ENCODE data around the gene EHBP1.

Gene EHBP1

DNA sequence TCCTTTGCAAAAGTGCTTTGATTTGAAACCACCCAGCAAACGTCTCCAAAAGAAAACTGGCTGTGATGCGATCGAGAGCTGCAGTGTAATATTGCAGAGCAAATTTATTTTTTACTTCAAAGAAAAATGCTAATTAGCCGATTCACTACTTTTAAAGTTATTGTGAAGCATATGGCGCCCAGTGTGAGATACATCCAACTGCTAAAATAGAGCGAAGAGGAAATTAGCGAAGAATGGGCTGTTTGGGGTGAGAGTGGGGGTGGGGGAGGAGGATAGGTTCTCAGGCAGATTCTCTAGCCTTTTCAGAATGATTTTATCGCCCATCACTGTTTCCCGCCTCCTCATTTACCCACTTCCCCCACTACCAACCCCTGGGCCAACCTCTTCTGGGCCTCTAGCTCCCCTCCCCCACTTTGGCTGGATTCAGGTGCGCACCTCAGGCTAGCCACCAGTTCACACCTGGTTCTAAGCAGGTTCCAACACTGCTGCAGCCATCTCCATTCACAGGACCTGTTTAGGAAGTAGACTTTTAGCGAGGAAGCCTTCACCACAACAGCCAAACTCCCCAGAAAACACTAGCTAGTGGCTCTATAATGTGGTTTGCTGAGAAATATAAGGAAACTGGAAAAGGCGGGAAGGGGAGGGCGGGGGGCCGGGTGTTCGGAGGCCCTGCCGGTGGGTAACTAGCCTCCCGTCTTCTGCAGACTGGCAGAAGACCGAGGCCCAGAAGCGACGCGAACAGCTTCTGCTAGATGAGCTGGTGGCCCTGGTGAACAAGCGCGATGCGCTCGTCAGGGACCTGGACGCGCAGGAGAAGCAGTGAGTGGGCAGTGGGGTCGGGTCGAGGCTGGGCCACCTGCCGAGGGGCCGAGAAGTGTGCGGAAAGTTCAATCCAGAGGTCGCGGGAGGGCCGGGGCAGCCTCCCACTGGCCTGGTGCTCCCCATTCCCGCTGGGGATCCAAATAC, 339.1 kb downstream of the EHBP1 start:
- Histone ChIP-seq H2BK5ac (ENCODE audit: low read depth, low read length, poor library complexity) (no peak overlapping the region), H3K79me2 (ENCODE audit: control insufficient read depth, insufficient read depth, low read length, poor library complexity) (no peaks in the 10 kb centered on the region), H4K91ac (ENCODE audit: low read depth, low read length) (no peak overlapping the region), H3K9ac (ENCODE audit: low read length) (no peak overlapping the region), H4K12ac (ENCODE audit: low read depth, low read length) (no peak overlapping the region), H3K36me3 (ENCODE audit: control insufficient read depth in 1 of 2, insufficient read depth in 2 of 2, low read length in 2 of 2) (peaks cover 0 to 4% of the 10 kb centered on the region in 2 experiments), H3K27ac (ENCODE audit: low read depth, low read length) (no peak overlapping the region), H3K9me3 (ENCODE audit: insufficient read depth, low read depth, low read length) (no peaks in the 10 kb centered on the region), H3K4me3 (ENCODE audit: low read depth, low read length) (no peak overlapping the region), H3K18ac (ENCODE audit: low read length) (no peak overlapping the region), H3K27me3 (ENCODE audit: insufficient read depth, low read length) (peaks cover 37% of the 10 kb centered on the region), H2AK5ac (ENCODE audit: low read length) (no peak overlapping the region), H3K4me1 (ENCODE audit: control insufficient read depth in 1 of 2, insufficient read depth in 2 of 2, low read length in 2 of 2) (peaks cover 17 to 25% of the 10 kb centered on the region in 2 experiments), H3K4ac (ENCODE audit: low read depth, low read length) (no peak overlapping the region), H2BK12ac (ENCODE audit: low read length) (no peak overlapping the region), H3K14ac (ENCODE audit: low read length) (no peak overlapping the region), H2AFZ (ENCODE audit: insufficient read depth, low read length, poor library complexity) (no peak overlapping the region), H3K23ac (ENCODE audit: low read length) (no peak overlapping the region), H3K4me2 (ENCODE audit: low read length) (no peak overlapping the region), H4K8ac (ENCODE audit: low read depth, low read length) (no peak overlapping the region), H2BK120ac (ENCODE audit: insufficient read depth, low read length, poor library complexity) (no peak overlapping the region), H3K79me1 (ENCODE audit: low read length) (no peaks in the 10 kb centered on the region)
- no peak for DNase-seq
- WGBS (ENCODE audit: extremely low coverage, insufficient coverage, insufficient read length) = no CpG with 5 or more reads among the region's 36 CpGs

DNA sequence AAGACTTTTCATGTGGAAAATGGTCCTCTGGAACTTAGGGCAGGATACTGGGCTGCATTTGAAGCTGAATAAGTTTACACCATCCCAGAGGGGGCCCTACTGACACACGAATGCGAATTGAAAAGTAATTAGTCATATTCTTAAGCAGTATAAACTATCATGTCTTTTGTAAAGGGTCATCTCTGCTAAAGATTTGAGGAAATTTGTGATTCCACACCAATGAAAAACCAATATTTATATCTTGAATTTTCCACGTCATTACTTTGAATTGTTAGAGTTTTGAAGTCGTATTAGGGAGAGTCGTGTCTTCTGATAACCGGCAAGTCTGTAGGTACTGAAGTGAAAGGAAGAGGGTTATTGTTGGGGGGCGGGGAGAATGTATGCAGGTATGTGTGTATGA, 341.0 kb downstream of the EHBP1 start:
- Histone ChIP-seq H2BK12ac (ENCODE audit: low read length) (no peak overlapping the region), H3K18ac (ENCODE audit: low read length) (no peak overlapping the region), H2BK120ac (ENCODE audit: insufficient read depth, low read length, poor library complexity) (no peak overlapping the region), H3K9me3 (ENCODE audit: insufficient read depth, low read depth, low read length) (no peaks in the 10 kb centered on the region), H4K8ac (ENCODE audit: low read depth, low read length) (no peak overlapping the region), H3K4me3 (ENCODE audit: low read depth, low read length) (no peak overlapping the region), H2BK5ac (ENCODE audit: low read depth, low read length, poor library complexity) (no peak overlapping the region), H3K79me2 (ENCODE audit: control insufficient read depth, insufficient read depth, low read length, poor library complexity) (no peaks in the 10 kb centered on the region), H2AK5ac (ENCODE audit: low read length) (no peak overlapping the region), H3K14ac (ENCODE audit: low read length) (no peak overlapping the region), H2AFZ (ENCODE audit: insufficient read depth, low read length, poor library complexity) (no peak overlapping the region), H3K23ac (ENCODE audit: low read length) (no peak overlapping the region), H3K4me2 (ENCODE audit: low read length) (no peak overlapping the region), H3K27me3 (ENCODE audit: insufficient read depth, low read length) (peaks cover 52% of the 10 kb centered on the region), H3K36me3 (ENCODE audit: control insufficient read depth in 1 of 2, insufficient read depth in 2 of 2, low read length in 2 of 2) (peaks cover 0 to 4% of the 10 kb centered on the region in 2 experiments), H4K12ac (ENCODE audit: low read depth, low read length) (no peak overlapping the region), H3K4me1 (ENCODE audit: control insufficient read depth in 1 of 2, insufficient read depth in 2 of 2, low read length in 2 of 2) (peaks cover 25 to 31% of the 10 kb centered on the region in 2 experiments), H3K79me1 (ENCODE audit: low read length) (no peaks in the 10 kb centered on the region), H3K27ac (ENCODE audit: low read depth, low read length) (no peak overlapping the region), H3K9ac (ENCODE audit: low read length) (no peak overlapping the region), H4K91ac (ENCODE audit: low read depth, low read length) (no peak overlapping the region), H3K4ac (ENCODE audit: low read depth, low read length) (no peak overlapping the region)
- WGBS (ENCODE audit: extremely low coverage, insufficient coverage, insufficient read length) = no CpG with 5 or more reads among the region's 7 CpGs
- no peak for DNase-seq

DNA sequence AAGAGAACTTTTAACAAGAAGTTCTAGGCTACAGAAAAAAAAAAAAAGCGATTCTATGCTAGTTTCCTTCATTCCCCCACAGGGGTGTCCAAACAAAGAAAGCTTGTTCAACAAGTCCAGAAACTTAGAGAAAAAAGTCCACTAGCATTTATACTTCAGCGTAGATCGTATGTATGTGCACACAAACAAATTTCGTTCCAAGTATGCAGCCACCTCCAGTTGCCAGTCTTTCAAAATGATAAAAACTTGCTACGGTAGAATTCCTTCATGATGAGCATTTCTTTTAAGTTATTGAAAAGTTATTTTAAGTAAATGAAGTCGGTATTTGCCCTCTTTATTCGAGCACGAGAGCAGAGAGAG, 341.4 kb downstream of the EHBP1 start:
- H3K9me3 ChIP-seq (ENCODE audit: insufficient read depth, low read depth, low read length) = no peaks in the 10 kb centered on the region
- no peak overlapping the region for H3K23ac ChIP-seq (ENCODE audit: low read length)
- no peak overlapping the region for H3K4ac ChIP-seq (ENCODE audit: low read depth, low read length)
- H3K36me3 ChIP-seq (ENCODE audit: control insufficient read depth in 1 of 2, insufficient read depth in 2 of 2, low read length in 2 of 2) = peaks cover 0 to 4% of the 10 kb centered on the region in 2 experiments
- H3K9ac ChIP-seq (ENCODE audit: low read length) = no peak overlapping the region
- no peak overlapping the region for H3K4me3 ChIP-seq (ENCODE audit: low read depth, low read length)
- peaks cover 25 to 31% of the 10 kb centered on the region in 2 experiments for H3K4me1 ChIP-seq (ENCODE audit: control insufficient read depth in 1 of 2, insufficient read depth in 2 of 2, low read length in 2 of 2)
- no peaks in the 10 kb centered on the region for H3K79me2 ChIP-seq (ENCODE audit: control insufficient read depth, insufficient read depth, low read length, poor library complexity)
- H3K27me3 ChIP-seq (ENCODE audit: insufficient read depth, low read length) = peaks cover 56% of the 10 kb centered on the region
- no peak overlapping the region for H2BK120ac ChIP-seq (ENCODE audit: insufficient read depth, low read length, poor library complexity)
- WGBS (ENCODE audit: extremely low coverage, insufficient coverage, insufficient read length) = no CpG with 5 or more reads among the region's 8 CpGs
- no peaks in the 10 kb centered on the region for H3K79me1 ChIP-seq (ENCODE audit: low read length)
- H2BK5ac ChIP-seq (ENCODE audit: low read depth, low read length, poor library complexity) = no peak overlapping the region
- H2BK12ac ChIP-seq (ENCODE audit: low read length) = no peak overlapping the region
- no peak overlapping the region for H4K12ac ChIP-seq (ENCODE audit: low read depth, low read length)
- DNase-seq = no peak
- no peak overlapping the region for H4K8ac ChIP-seq (ENCODE audit: low read depth, low read length)
- H2AFZ ChIP-seq (ENCODE audit: insufficient read depth, low read length, poor library complexity) = no peak overlapping the region
- no peak overlapping the region for H3K18ac ChIP-seq (ENCODE audit: low read length)
- H3K14ac ChIP-seq (ENCODE audit: low read length) = no peak overlapping the region
- peak overlapping the region; percentile 91 for H3K4me2 ChIP-seq (ENCODE audit: low read length)
- no peak overlapping the region for H2AK5ac ChIP-seq (ENCODE audit: low read length)
- no peak overlapping the region for H4K91ac ChIP-seq (ENCODE audit: low read depth, low read length)
- no peak overlapping the region for H3K27ac ChIP-seq (ENCODE audit: low read depth, low read length)

DNA sequence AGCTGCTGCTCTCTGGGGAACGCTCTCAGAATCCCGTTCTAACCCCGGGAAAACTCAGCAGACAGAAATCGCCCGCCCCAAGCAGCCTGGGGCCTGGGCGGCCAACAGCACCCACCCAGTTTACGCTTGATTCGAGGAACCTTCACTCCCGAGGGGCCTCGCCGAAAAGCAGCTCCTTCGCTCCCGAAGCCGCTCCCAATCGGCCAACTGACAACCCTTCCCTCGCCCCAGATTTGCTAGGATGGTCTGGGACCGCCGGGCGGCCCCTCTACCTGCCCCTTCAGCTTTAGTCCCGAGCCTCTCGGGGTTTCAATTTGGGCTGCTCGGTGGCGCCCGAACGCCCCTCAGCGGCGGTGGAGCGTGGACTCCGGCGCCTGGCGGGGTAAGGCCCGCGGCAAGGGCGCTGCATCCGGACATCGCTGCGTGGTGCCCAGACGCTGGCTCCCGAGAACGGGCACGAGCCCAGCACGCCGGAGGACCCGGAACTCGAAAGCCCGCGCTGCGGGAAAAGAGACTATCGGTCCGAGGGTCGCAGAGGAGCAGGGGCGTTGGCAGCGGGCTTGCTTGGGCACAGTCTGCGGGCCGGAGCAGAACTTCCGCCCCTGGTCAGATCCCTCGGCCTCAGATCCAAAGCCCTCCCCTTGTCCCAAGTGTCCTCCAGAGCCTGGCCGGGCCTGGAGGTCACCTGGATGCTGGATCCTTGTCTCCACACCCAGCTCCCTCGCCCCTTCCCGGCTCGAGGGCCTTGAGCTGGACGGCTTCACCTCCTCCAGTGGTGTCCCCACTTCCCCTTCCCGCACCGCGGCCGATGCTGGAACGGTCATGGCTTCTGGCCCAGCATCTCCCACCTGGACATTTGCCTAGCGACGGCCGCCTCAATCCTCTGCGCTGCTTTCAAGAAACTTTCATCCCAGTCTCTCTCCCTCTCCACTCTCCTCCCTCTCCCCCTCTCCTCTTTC, 342.1 kb downstream of the EHBP1 start:
- no peaks in the 10 kb centered on the region for H3K79me1 ChIP-seq (ENCODE audit: low read length)
- no peak overlapping the region for H4K91ac ChIP-seq (ENCODE audit: low read depth, low read length)
- H3K23ac ChIP-seq (ENCODE audit: low read length) = no peak overlapping the region
- H3K4me2 ChIP-seq (ENCODE audit: low read length) = peak overlapping the region; percentile 91
- peaks cover 25 to 31% of the 10 kb centered on the region in 2 experiments for H3K4me1 ChIP-seq (ENCODE audit: control insufficient read depth in 1 of 2, insufficient read depth in 2 of 2, low read length in 2 of 2)
- peak overlapping the region; percentile 33 for H3K9ac ChIP-seq (ENCODE audit: low read length)
- H3K14ac ChIP-seq (ENCODE audit: low read length) = no peak overlapping the region
- no peak overlapping the region for H2AK5ac ChIP-seq (ENCODE audit: low read length)
- H2BK12ac ChIP-seq (ENCODE audit: low read length) = no peak overlapping the region
- no CpG with 5 or more reads among the region's 71 CpGs for WGBS (ENCODE audit: extremely low coverage, insufficient coverage, insufficient read length)
- no peaks in the 10 kb centered on the region for H3K79me2 ChIP-seq (ENCODE audit: control insufficient read depth, insufficient read depth, low read length, poor library complexity)
- no peak overlapping the region for H2BK120ac ChIP-seq (ENCODE audit: insufficient read depth, low read length, poor library complexity)
- H3K9me3 ChIP-seq (ENCODE audit: insufficient read depth, low read depth, low read length) = peaks cover 1% of the 10 kb centered on the region
- H3K4ac ChIP-seq (ENCODE audit: low read depth, low read length) = no peak overlapping the region
- peaks cover 62% of the 10 kb centered on the region for H3K27me3 ChIP-seq (ENCODE audit: insufficient read depth, low read length)
- H2AFZ ChIP-seq (ENCODE audit: insufficient read depth, low read length, poor library complexity) = no peak overlapping the region
- peaks cover 0 to 4% of the 10 kb centered on the region in 2 experiments for H3K36me3 ChIP-seq (ENCODE audit: control insufficient read depth in 1 of 2, insufficient read depth in 2 of 2, low read length in 2 of 2)
- DNase-seq = no peak
- no peak overlapping the region for H3K27ac ChIP-seq (ENCODE audit: low read depth, low read length)
- H3K18ac ChIP-seq (ENCODE audit: low read length) = no peak overlapping the region
- no peak overlapping the region for H2BK5ac ChIP-seq (ENCODE audit: low read depth, low read length, poor library complexity)
- no peak overlapping the region for H4K8ac ChIP-seq (ENCODE audit: low read depth, low read length)
- peak overlapping the region; percentile 32 for H3K4me3 ChIP-seq (ENCODE audit: low read depth, low read length)
- no peak overlapping the region for H4K12ac ChIP-seq (ENCODE audit: low read depth, low read length)
